ENCODE data around the gene HPCAL4. TPM values are rescaled to one million over a fixed set of nuclear protein-coding genes. Genes with fewer than 3 reads are reported as not detected.

HPCAL4 gene
- total RNA-seq, 4 donors from 2014 or later = 0.14 to 0.16 TPM; not detected in 2

- Histone ChIP-seq H3K4me1 (peaks cover 0 to 14% (median 3%) of the 10 kb centered on the region in 4 donors), H3K4me3 (no peak overlapping the region), H3K36me3 (no peaks in the 10 kb centered on the region), H3K27me3 (peaks cover 67% of the 10 kb centered on the region), H3K9me3 (no peaks in the 10 kb centered on the region), H3K27ac (peak overlapping the region; percentile 8 to 46 (median 26))
- in situ Hi-C loops (cut with MboI; ENCODE audit: low pct_ligation_motif_present in 1 of 4, low pct_unique_long_range_greater_than_20kb in 1 of 4, low sequenced_read_pairs in 3 of 4) = no loop called here
- DNase-seq = no peak
- intact Hi-C loops (cut with DNase I; ENCODE audit: low total_unique reads) = no loop called here
- TF ChIP-seq POLR2AphosphoS5 (IDR thresholded peaks at IDR 0.05) = no peak
- TF ChIP-seq POLR2A (IDR thresholded peaks at IDR 0.05) = no peak
- no peak for TF ChIP-seq CTCF (IDR thresholded peaks at IDR 0.05)
- no peak for TF ChIP-seq EP300 (IDR thresholded peaks at IDR 0.05; ENCODE audit: low read depth)
- 78 to 89% methylated on average over 3 to 12 of the region's 12 CpGs for WGBS, 2 donors (ENCODE audit: low coverage in 1 of 2)
These were observed 55.9 kb downstream of the HPCAL4 start for GRCh38 chr1:39635205-39635870.

GRCh38 chr1:39633422-39633821 lies 57.8 kb downstream of the HPCAL4 start:
- in situ Hi-C loops (cut with MboI; ENCODE audit: low pct_ligation_motif_present in 1 of 4, low pct_unique_long_range_greater_than_20kb in 1 of 4, low sequenced_read_pairs in 3 of 4) (no loop called here), intact Hi-C loops (cut with DNase I; ENCODE audit: low total_unique reads) (no loop called here)
- peak overlapping the region in 1 of 4 donors; percentile 9 for H3K4me3 ChIP-seq
- WGBS, 2 donors (ENCODE audit: low coverage in 1 of 2) = 82% methylated on average over 3 of the region's 3 CpGs; no CpG with 5 or more reads in 1 of the 2 donors
- no peak for TF ChIP-seq POLR2A (IDR thresholded peaks at IDR 0.05)
- TF ChIP-seq EP300 (IDR thresholded peaks at IDR 0.05; ENCODE audit: low read depth) = no peak
- TF ChIP-seq POLR2AphosphoS5 (IDR thresholded peaks at IDR 0.05) = no peak
- TF ChIP-seq CTCF (IDR thresholded peaks at IDR 0.05) = no peak
- H3K9me3 ChIP-seq = no peaks in the 10 kb centered on the region
- H3K36me3 ChIP-seq = no peaks in the 10 kb centered on the region
- peak overlapping the region in 1 of 4 donors; percentile 25 for H3K27ac ChIP-seq
- H3K27me3 ChIP-seq = peaks cover 48% of the 10 kb centered on the region
- no peak for DNase-seq
- H3K4me1 ChIP-seq = peaks cover 0 to 5% (median 2%) of the 10 kb centered on the region in 4 donors

- intact Hi-C loops (cut with DNase I; ENCODE audit: low total_unique reads) = no loop called here
- DNase-seq = peak; percentile 29
- Histone ChIP-seq H3K9me3 (no peaks in the 10 kb centered on the region), H3K27me3 (peaks cover 46% of the 10 kb centered on the region), H3K36me3 (no peaks in the 10 kb centered on the region), H3K4me3 (peak overlapping the region in 2 of 4 donors; percentile 9 to 12), H3K4me1 (peaks cover 0 to 5% (median 2%) of the 10 kb centered on the region in 4 donors), H3K27ac (peak overlapping the region in 2 of 4 donors; percentile 25 to 28)
- WGBS, 2 donors (ENCODE audit: low coverage in 1 of 2) = 46% methylated on average over 37 of the region's 61 CpGs; no CpG with 5 or more reads in 1 of the 2 donors
- TF ChIP-seq POLR2A (IDR thresholded peaks at IDR 0.05) = no peak
- TF ChIP-seq CTCF (IDR thresholded peaks at IDR 0.05) = no peak
- no peak for TF ChIP-seq EP300 (IDR thresholded peaks at IDR 0.05; ENCODE audit: low read depth)
- in situ Hi-C loops (cut with MboI; ENCODE audit: low pct_ligation_motif_present in 1 of 4, low pct_unique_long_range_greater_than_20kb in 1 of 4, low sequenced_read_pairs in 3 of 4) = no loop called here
These were observed 58.4 kb downstream of the HPCAL4 start for GRCh38 chr1:39632682-39633417.

- intact Hi-C loops (cut with DNase I; ENCODE audit: low total_unique reads) = no loop called here
- 80 to 90% methylated on average over 2 to 5 of the region's 5 CpGs for WGBS, 2 donors (ENCODE audit: low coverage in 1 of 2)
These were observed 58.9 kb downstream of the HPCAL4 start for GRCh38 chr1:39632323-39632681.

More at GRCh38 chr1:39632323-39632681, 58.9 kb downstream of the HPCAL4 start:
- H3K36me3 ChIP-seq = no peaks in the 10 kb centered on the region
- peaks cover 41% of the 10 kb centered on the region for H3K27me3 ChIP-seq
- no peaks in the 10 kb centered on the region for H3K9me3 ChIP-seq
- H3K4me3 ChIP-seq = peak overlapping the region in 1 of 4 donors; percentile 12
- no peak for TF ChIP-seq POLR2AphosphoS5 (IDR thresholded peaks at IDR 0.05)
- no peak for TF ChIP-seq EP300 (IDR thresholded peaks at IDR 0.05; ENCODE audit: low read depth)
- TF ChIP-seq POLR2A (IDR thresholded peaks at IDR 0.05) = no peak
- no peak for TF ChIP-seq CTCF (IDR thresholded peaks at IDR 0.05)
- peaks cover 0 to 5% (median 2%) of the 10 kb centered on the region in 4 donors for H3K4me1 ChIP-seq
- peak overlapping the region in 2 of 4 donors; percentile 25 to 28 for H3K27ac ChIP-seq
- in situ Hi-C loops (cut with MboI; ENCODE audit: low pct_ligation_motif_present in 1 of 4, low pct_unique_long_range_greater_than_20kb in 1 of 4, low sequenced_read_pairs in 3 of 4) = no loop called here
- no peak for DNase-seq
